HG03135 (cell line): ENCODE data around the gene ITGBL1.

Experiments
- ATAC-seq: cut with Tn5 transposase; IDR thresholded peaks from one replicate; pipeline ENCODE4 v1.9.1; 2021; ENCODE audit warnings: mild to moderate bottlenecking, moderate library complexity; ENCODE audit not compliant: unreplicated experiment

Gene ITGBL1

GRCh38 chr13:101552786-101553185, 100.3 kb downstream of the ITGBL1 start:
- ATAC-seq: no peak

DNA sequence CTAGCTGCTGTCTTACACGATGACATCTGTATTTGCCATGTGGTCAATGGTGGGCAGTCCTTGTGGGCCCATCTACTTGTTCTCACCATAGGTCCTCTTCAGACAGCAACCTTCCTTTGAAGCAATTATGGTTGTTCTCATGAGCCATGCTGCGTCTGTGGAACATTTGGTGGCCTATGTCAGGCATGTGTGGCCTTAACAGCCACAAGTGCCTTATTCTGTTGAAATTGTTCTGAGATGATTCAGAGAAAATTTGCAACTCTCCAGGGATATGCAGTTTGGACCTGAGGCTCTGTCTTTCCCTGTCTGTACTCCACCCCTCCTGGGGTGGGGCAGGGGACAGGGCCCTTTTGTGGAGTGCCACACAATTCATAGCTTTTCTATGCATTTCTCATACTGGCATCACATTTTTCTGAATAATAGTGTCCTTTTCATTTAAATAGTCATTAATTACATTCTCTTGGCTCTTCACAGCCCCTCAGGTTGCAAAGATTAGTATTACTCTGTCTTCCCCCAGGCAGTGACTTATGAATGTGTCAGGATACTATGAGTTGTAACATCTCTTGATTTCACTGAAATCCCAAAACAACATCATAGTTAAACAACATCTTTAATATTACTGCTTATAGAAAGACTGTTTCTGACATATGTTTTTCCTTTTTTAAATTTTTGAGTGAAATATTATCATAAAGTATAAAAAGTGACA, 102.1 kb downstream of the ITGBL1 start:
- no peak for ATAC-seq

GRCh38 chr13:101555610-101556009, 103.1 kb downstream of the ITGBL1 start:
- no peak for ATAC-seq

GRCh38 chr13:101556676-101557123, 104.2 kb downstream of the ITGBL1 start:
- ATAC-seq: no peak

GRCh38 chr13:101565317-101565716, 112.8 kb downstream of the ITGBL1 start:
- ATAC-seq: no peak

DNA sequence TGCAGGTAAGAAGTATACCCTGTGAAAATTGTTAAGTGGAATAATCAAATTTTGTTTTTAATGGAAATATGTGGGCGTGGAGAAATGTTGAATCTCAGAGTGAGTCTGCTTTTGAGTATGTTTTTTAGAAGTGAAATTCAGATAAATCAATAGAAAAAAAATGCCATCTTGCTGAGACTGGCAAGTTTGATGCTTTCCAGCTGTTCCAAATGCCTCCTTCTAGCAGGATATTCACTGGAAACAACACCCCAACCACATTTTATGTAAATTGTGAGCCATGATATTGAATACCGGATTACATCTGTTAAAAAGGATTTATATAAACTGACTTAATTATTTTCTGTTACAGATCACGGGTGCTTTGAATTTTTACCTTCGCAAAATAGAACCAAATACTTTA, 115.4 kb downstream of the ITGBL1 start:
- ATAC-seq: no peak

DNA sequence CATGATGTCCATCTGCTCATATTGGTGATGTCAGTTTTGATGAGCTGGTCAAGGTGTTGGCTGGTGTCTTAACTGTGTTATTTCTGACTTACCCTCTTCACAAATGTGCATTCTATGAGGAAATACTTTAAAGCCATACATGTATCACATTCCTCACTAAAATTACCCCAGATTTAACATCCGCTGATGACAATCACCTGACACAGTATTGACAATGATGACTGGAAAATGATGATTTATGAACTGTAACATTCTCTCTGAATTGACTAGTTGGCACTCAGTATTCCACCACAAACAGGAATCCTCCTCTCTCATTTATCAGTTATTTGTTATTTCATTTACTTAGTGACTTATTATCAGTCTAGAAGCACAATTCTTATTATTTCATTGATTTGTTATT, 117.3 kb downstream of the ITGBL1 start:
- ATAC-seq: no peak

DNA sequence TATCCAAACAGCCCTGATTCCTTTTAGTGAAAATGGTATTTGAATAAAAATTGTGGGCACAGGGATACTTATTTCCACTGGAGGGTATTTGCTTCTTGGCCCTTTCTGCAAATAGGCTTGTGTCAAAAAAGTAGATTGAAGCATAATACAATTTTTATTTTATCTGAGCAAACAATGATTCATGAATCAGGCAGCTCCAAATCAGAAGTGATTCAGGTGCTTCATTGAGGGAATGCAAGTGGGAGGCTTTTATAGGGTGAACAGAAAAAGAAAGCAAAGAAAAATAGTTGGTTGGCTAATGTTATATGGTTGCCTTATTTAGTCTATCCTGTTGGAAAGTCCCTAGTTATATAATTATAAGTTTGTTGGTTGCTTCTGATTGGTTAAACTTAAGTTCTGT, 117.9 kb downstream of the ITGBL1 start:
- no peak for ATAC-seq

GRCh38 chr13:101572456-101572855, 120.0 kb downstream of the ITGBL1 start:
- ATAC-seq: no peak

DNA sequence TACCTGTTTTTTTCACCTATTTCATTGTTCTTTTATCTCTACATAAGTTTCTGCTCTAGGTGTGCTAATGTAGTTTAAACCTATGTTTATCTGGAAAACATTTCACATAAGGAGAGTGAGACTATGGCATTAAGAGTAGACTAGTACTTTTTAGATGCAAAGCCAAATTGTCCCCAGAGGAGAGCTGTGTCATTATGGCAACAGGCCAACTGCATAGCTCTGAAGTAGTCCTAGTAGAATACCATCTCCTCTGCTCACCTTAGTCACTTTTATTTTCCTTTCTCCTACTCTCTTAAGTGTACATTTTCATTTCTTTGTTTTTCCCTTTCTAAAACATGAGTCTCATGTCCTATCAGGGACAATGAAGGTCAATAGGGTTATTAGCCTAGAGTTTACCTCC, 123.1 kb downstream of the ITGBL1 start:
- no peak for ATAC-seq

- no peak for ATAC-seq
Observed at GRCh38 chr13:101576455-101576854, 124.0 kb downstream of the ITGBL1 start.

GRCh38 chr13:101576977-101577376, 124.5 kb downstream of the ITGBL1 start:
- ATAC-seq: no peak

- ATAC-seq: no peak
Observed at GRCh38 chr13:101579281-101579802, 126.9 kb downstream of the ITGBL1 start.

DNA sequence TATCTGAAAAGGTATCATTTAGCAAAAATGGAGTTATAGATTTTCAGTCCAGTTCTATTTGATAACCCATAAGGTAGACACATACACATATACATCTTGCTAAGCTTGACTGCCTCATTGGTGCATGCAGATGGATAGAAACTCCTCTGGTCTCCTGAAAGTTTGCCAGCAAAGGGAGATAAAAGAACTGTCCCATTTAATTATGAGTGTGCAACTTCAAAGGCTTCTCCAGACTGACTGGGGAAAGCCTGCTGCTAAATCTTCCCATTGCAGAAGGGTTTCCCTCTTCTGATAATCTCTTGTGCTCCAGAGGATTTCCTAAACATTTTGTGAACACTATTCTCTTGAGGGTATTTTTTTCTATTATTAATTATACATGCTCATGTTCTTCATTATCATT, 131.9 kb downstream of the ITGBL1 start:
- no peak for ATAC-seq

- no peak for ATAC-seq
Observed at GRCh38 chr13:101590479-101590878, 138.0 kb downstream of the ITGBL1 start.

DNA sequence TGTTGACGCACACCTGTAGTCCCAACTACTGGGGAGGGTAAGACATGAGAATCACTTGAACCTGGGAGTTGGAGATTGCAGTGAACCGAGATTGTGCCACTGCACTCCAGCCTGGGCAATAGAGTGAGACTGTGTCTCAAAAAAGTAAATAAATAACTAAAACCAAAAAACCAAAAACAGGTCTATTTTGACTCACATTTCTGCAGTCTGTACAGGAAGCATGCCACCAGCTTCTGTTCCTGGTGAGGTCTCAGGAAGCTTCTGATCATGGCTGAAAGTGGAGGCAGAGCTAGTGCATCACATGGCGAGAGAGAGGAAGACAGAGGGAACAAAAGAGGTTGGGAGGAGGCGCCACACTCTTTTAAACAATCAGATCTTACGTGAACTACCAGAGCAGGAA, 142.5 kb downstream of the ITGBL1 start:
- no peak for ATAC-seq

- no peak for ATAC-seq
Observed at GRCh38 chr13:101596803-101597202, 144.3 kb downstream of the ITGBL1 start.

GRCh38 chr13:101611491-101612475, 159.3 kb downstream of the ITGBL1 start:
- ATAC-seq: no peak

DNA sequence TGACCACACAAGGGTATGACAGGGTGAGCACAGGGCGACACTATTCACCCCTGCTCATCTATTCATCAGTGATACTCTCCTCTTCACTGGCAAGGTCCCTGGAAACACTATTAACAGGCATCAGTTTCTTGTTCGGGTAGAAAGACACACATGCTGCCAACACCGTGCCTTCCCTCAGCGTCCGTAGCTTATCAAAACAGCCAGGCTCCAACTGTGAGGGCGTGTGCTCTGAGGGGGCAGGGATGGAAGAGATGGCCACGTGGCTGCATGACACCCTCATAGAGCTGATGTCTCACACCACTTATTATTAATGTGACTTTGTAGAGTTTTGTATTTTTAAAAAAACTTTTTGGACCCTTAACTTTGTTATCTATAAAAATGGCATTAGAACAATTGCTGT, 160.3 kb downstream of the ITGBL1 start:
- no peak for ATAC-seq

- no peak for ATAC-seq
Observed at GRCh38 chr13:101614491-101614890, 162.0 kb downstream of the ITGBL1 start.

- ATAC-seq: no peak
Observed at GRCh38 chr13:101618440-101619187, 166.1 kb downstream of the ITGBL1 start.
